HG02885 (cell line): Measurements from ENCODE around the gene PGA4.

Experiments used
- ATAC-seq: cut with Tn5 transposase; IDR thresholded peaks from one replicate; pipeline ENCODE4 v1.9.1; 2021; ENCODE audit warnings: mild to moderate bottlenecking; ENCODE audit not compliant: unreplicated experiment, poor library complexity

The PGA4 gene

GRCh38 chr11:61274084-61274483, 51.9 kb downstream of the PGA4 start:
- no peak for ATAC-seq

- ATAC-seq = no peak
These were observed 53.0 kb downstream of the PGA4 start for GRCh38 chr11:61275191-61275590.

DNA sequence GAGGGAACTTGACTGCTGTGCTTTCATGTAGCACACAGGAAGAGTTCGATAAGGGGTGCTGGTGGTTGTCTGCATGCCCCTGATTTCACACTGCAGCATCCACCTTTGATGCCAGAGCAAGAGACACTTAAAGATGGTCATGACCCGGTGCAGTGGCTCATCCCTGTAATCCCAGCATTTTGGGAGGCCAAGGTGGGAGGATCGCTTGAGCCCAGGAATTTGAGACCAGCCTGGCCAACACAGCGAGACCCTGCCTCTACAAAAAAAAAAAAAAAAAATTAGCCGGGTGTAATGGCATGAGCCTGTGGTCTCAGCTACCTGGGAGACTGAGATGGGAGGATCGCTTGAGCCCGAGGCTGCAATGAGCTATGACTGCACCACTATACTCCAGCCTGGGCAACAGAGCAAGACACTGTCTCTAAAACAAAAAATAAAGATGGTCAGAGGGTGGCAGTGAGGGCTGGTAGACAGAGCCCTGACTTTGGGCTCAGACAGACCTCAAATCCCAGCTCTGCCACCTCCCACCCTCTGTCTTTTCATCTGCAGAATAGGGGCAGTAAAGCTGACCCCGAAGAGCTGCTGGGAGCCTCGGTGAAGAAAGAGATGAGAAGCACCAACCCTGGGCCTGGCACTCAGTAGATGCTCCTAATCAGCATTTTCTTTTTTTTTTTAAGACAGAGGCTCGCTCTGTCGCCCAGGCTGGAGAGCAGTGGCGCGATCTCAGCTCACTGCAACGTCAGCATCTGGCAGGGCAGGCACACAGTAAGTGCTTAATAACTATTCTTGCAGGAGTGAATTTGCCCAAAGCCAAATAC, 55.2 kb downstream of the PGA4 start:
- no peak for ATAC-seq

DNA sequence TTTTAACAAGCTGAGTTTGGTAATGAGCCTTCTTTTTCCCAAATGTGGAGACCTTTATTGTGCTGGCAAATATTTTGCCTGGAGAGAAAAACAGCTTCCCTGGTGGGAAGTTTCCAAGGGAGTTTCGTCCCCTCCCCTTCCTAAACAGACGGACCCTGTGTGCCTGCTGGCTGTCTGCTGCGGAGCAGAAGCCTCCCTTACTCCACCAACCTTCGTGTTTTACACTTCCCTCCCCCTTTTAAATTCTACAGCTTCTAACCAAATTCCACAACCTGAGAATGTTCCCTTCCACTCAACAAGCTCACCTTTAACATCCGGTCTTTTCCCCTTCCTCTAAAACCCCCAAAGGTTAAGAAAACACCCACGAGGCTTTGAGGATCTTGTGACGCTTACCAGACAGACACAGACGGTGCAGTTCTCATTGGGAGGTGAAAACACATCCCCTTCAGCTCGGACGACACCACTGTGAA, 55.9 kb downstream of the PGA4 start:
- ATAC-seq = no peak

DNA sequence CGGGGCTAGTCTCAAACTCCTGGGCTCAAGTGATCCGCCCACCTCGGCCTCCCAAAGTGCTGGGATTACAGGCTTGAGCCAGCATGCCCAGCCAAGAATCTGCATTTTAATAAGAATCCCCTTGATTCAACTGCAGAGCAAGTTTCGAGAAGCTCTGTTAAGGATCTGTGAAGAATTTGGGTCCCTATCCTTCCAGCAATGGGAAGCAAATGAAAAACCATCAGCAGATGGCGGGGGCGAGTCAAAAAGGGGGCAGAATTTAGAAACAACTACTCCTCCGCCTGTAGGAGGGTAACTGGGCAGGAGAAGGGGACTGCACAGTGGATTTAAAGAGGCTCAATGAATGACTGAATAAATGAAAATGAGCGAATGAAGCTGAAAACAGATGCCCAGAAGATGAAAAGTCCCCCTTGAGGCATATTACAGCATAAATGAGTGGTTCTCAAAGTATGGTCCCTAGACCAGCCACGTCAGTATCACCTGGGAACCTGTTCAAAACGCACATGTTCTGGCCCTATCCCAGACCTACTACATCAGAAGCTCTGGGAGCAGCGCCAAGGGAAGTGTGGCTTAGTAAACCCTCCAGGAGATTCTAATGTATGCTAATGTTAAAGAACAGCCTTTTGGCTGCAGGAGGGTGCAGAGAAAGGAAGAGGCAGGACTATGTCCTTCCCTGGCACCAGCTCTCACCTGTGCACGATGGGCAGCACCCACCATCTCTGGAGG, 58.0 kb downstream of the PGA4 start:
- no peak for ATAC-seq

DNA sequence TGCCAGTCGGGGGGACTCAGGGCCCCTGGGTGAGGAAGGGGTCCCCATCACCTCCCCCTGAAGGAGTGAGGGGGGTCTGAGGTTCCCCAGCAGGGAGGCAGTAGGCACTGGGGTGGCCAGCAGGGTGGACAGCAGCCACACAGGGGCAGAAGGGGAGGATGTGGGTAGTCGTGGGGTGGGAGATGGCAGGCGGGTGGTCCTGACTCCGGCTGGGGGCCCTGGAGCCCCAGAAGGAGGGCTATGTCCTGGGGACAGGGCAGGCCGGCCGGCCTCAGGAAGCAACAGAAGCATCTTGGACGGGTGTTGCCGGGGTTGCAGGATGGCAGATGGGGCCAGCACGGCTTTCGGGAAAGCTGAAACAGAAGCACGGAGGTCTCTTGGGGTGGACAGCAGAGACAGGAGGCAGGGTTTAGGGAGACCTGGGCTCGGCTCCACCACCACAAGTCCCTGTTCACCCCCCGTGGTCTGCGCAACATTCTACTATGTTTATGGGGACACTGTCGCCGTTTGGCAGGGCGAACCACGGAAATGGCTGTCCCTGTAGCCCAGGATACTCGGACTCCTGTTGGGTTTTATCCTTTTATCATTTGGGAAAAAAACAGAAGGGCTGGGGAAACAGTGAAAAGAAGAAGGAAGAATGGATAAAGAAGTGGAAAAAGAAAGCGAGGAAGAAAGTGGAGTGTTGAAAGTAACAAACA, 58.9 kb downstream of the PGA4 start:
- no peak for ATAC-seq
